T-helper 1 cell (primary cell): Measurements from ENCODE around the gene CYLD.

Experiments
- DNase-seq, 5 donors: peaks; one replicate each; pipeline ENCODE4 v3.0.0-alpha.2; 2012 to 2020
- total RNA-seq, 4 donors: gene quantifications; one replicate each; lab custom pipeline; 2026; lab: John Stamatoyannopoulos, UW

CYLD gene
- total RNA-seq: 596 to 764 (median 621) reads per million in 4 donors

GRCh38 chr16:50741781-50742575, at the start of gene CYLD:
Gene CYLD, plus strand, starts transcription at chr16:50742086. Its CDS starts 7,613 bp downstream, at chr16:50749699.
- DNase-seq: peak; percentile 100

- DNase-seq: no peak
These were observed 49.3 kb upstream of the CYLD start for GRCh38 chr16:50692644-50692998.

GRCh38 chr16:50692999-50693781, 48.7 kb upstream of the CYLD start, which contains the start of gene NOD2:
Gene NOD2, plus strand, starts transcription at chr16:50693606. Its CDS starts 5,890 bp downstream, at chr16:50699496.
- DNase-seq: peak in 3 of 5 donors; percentile 30 to 47 (median 36)

GRCh38 chr16:50694206-50694605, 47.7 kb upstream of the CYLD start:
- DNase-seq: no peak

- no peak for DNase-seq
These were observed 46.6 kb upstream of the CYLD start for GRCh38 chr16:50695017-50696000.

- DNase-seq: no peak
These were observed 45.8 kb upstream of the CYLD start for GRCh38 chr16:50696126-50696525.

GRCh38 chr16:50696575-50697420, 45.1 kb upstream of the CYLD start:
- peak; percentile 50 to 79 (median 59) for DNase-seq

- no peak for DNase-seq
These were observed 44.5 kb upstream of the CYLD start for GRCh38 chr16:50697421-50697715.

GRCh38 chr16:50697881-50698767, 43.8 kb upstream of the CYLD start:
- peak in 2 of 5 donors; percentile 29 to 48 for DNase-seq

GRCh38 chr16:50699326-50700159, 42.3 kb upstream of the CYLD start:
- DNase-seq: peak in 1 of 5 donors; percentile 39

- DNase-seq: no peak
These were observed 39.2 kb upstream of the CYLD start for GRCh38 chr16:50702725-50703124.

- no peak for DNase-seq
These were observed 37.6 kb upstream of the CYLD start for GRCh38 chr16:50704245-50704644.

GRCh38 chr16:50705436-50706110, 36.3 kb upstream of the CYLD start:
- DNase-seq: no peak

- DNase-seq: no peak
These were observed 35.6 kb upstream of the CYLD start for GRCh38 chr16:50706250-50706649.

GRCh38 chr16:50708373-50709060, 33.4 kb upstream of the CYLD start:
- peak in 1 of 5 donors; percentile 45 for DNase-seq

- no peak for DNase-seq
These were observed 32.7 kb upstream of the CYLD start for GRCh38 chr16:50709061-50709684.

- no peak for DNase-seq
These were observed 31.9 kb upstream of the CYLD start for GRCh38 chr16:50709980-50710379.

GRCh38 chr16:50711040-50711439, 30.8 kb upstream of the CYLD start:
- DNase-seq: no peak
